ENCODE data around the gene CD200R1. TPM values are rescaled to one million over a fixed set of nuclear protein-coding genes. Genes with fewer than 3 reads are reported as not detected.
"Not testable (repeated sequence)": the region's sequence is repeated elsewhere in the genome, so short reads cannot be mapped to it uniquely, and the experiment has no call there.

Gene CD200R1
- total RNA-seq, 2 experiments from 2014 or later: 1.1 TPM

GRCh38 chr3:112930771-112931170 is 44.1 kb downstream of the CD200R1 start:
- H3K36me3 Mint-ChIP-seq (ENCODE audit: low read depth): peaks cover 12% of the 10 kb centered on the region
- no peaks in the 10 kb centered on the region for H3K27me3 Mint-ChIP-seq (ENCODE audit: low read depth)
- CTCF ChIA-PET: interaction anchor here (0.8 kb wide), 1 partner anchor 196 kb away, joined by 3 read pairs; no protein-coding TSS in a partner anchor
- H3K9me3 Mint-ChIP-seq: peaks cover 7% of the 10 kb centered on the region
- DNase-seq: no peak
- intact Hi-C loops (cut with micrococcal nuclease): no loop called here
- peaks cover 41% of the 10 kb centered on the region for H3K4me1 Mint-ChIP-seq (ENCODE audit: low read depth)
- H3K27ac Mint-ChIP-seq: no peak overlapping the region
- no peak overlapping the region for H3K4me3 Mint-ChIP-seq

- CTCF ChIA-PET: no interaction called here
- Mint-ChIP-seq H3K36me3 (ENCODE audit: low read depth) (peaks cover 4% of the 10 kb centered on the region), H3K27me3 (ENCODE audit: low read depth) (no peaks in the 10 kb centered on the region), H3K4me3 (no peak overlapping the region), H3K27ac (no peak overlapping the region), H3K9me3 (no peaks in the 10 kb centered on the region), H3K4me1 (ENCODE audit: low read depth) (peaks cover 16% of the 10 kb centered on the region)
- no peak for DNase-seq
- intact Hi-C loops (cut with micrococcal nuclease): no loop called here
Observed at GRCh38 chr3:112925969-112926368, 48.9 kb downstream of the CD200R1 start.

- Mint-ChIP-seq H3K27ac (no peak overlapping the region), H3K4me1 (ENCODE audit: low read depth) (peaks cover 16% of the 10 kb centered on the region), H3K36me3 (ENCODE audit: low read depth) (peaks cover 4% of the 10 kb centered on the region), H3K27me3 (ENCODE audit: low read depth) (no peaks in the 10 kb centered on the region), H3K4me3 (no peak overlapping the region), H3K9me3 (no peaks in the 10 kb centered on the region)
- CTCF ChIA-PET: no interaction called here
- no peak for DNase-seq
- intact Hi-C loops (cut with micrococcal nuclease): no loop called here
Observed at GRCh38 chr3:112925560-112925959, 49.3 kb downstream of the CD200R1 start.

- DNase-seq; H3K4me3 Mint-ChIP-seq; H3K27ac Mint-ChIP-seq; intact Hi-C loops (cut with micrococcal nuclease); CTCF ChIA-PET; H3K27me3 Mint-ChIP-seq (ENCODE audit: low read depth); H3K4me1 Mint-ChIP-seq (ENCODE audit: low read depth): not testable (repeated sequence)
- Mint-ChIP-seq H3K36me3 (ENCODE audit: low read depth) (peaks cover 39% of the 10 kb centered on the region), H3K9me3 (peaks cover 34% of the 10 kb centered on the region)
Observed at GRCh38 chr3:112919541-112919940, 55.4 kb downstream of the CD200R1 start.

- Mint-ChIP-seq H3K4me1 (ENCODE audit: low read depth) (peaks cover 10% of the 10 kb centered on the region), H3K27ac (no peak overlapping the region), H3K9me3 (peaks cover 27% of the 10 kb centered on the region), H3K4me3 (no peak overlapping the region), H3K36me3 (ENCODE audit: low read depth) (peaks cover 19% of the 10 kb centered on the region), H3K27me3 (ENCODE audit: low read depth) (no peaks in the 10 kb centered on the region)
- CTCF ChIA-PET: interaction anchor here (0.8 kb wide), 1 partner anchor 64 kb away, joined by 8 read pairs; no protein-coding TSS in a partner anchor
- intact Hi-C loops (cut with micrococcal nuclease): no loop called here
- no peak for DNase-seq
Observed at GRCh38 chr3:112908252-112908651, 66.7 kb downstream of the CD200R1 start.

- intact Hi-C loops (cut with micrococcal nuclease): no loop called here
- Mint-ChIP-seq H3K4me3 (no peak overlapping the region), H3K36me3 (ENCODE audit: low read depth) (peaks cover 3% of the 10 kb centered on the region), H3K27ac (no peak overlapping the region), H3K9me3 (peaks cover 17% of the 10 kb centered on the region), H3K27me3 (ENCODE audit: low read depth) (no peaks in the 10 kb centered on the region), H3K4me1 (ENCODE audit: low read depth) (peaks cover 10% of the 10 kb centered on the region)
- no peak for DNase-seq
- CTCF ChIA-PET: no interaction called here
Observed at GRCh38 chr3:112904786-112905185, 70.1 kb downstream of the CD200R1 start.

- Mint-ChIP-seq H3K27ac (no peak overlapping the region), H3K4me1 (ENCODE audit: low read depth) (no peaks in the 10 kb centered on the region), H3K9me3 (peaks cover 14% of the 10 kb centered on the region), H3K27me3 (ENCODE audit: low read depth) (no peaks in the 10 kb centered on the region), H3K36me3 (ENCODE audit: low read depth) (peaks cover 3% of the 10 kb centered on the region), H3K4me3 (no peak overlapping the region)
- DNase-seq: no peak
- CTCF ChIA-PET: interaction anchor here (0.7 to 1.1 kb wide), 4 partner anchors 10 to 166 kb away, joined by 3 to 4 read pairs (median 3); no protein-coding TSS in a partner anchor
- intact Hi-C loops (cut with micrococcal nuclease): no loop called here
Observed at GRCh38 chr3:112900113-112900512, 74.8 kb downstream of the CD200R1 start.

GRCh38 chr3:112897791-112898190 is 77.1 kb downstream of the CD200R1 start:
- Mint-ChIP-seq H3K27me3 (ENCODE audit: low read depth) (no peaks in the 10 kb centered on the region), H3K36me3 (ENCODE audit: low read depth) (no peaks in the 10 kb centered on the region), H3K4me3 (no peak overlapping the region), H3K9me3 (no peaks in the 10 kb centered on the region), H3K4me1 (ENCODE audit: low read depth) (no peaks in the 10 kb centered on the region), H3K27ac (no peak overlapping the region)
- intact Hi-C loops (cut with micrococcal nuclease): no loop called here
- no peak for DNase-seq
- CTCF ChIA-PET: interaction anchor here (0.7 kb wide), 1 partner anchor 337 kb away, joined by 3 read pairs; no protein-coding TSS in a partner anchor

GRCh38 chr3:112894258-112894657 is 80.6 kb downstream of the CD200R1 start:
- no peak overlapping the region for H3K27ac Mint-ChIP-seq

GRCh38 chr3:112889357-112889756 is 85.5 kb downstream of the CD200R1 start:
- Mint-ChIP-seq H3K4me1 (ENCODE audit: low read depth) (no peaks in the 10 kb centered on the region), H3K4me3 (no peak overlapping the region), H3K9me3 (no peaks in the 10 kb centered on the region), H3K27ac (no peak overlapping the region), H3K36me3 (ENCODE audit: low read depth) (no peaks in the 10 kb centered on the region), H3K27me3 (ENCODE audit: low read depth) (no peaks in the 10 kb centered on the region)
- DNase-seq: no peak
- intact Hi-C loops (cut with micrococcal nuclease): no loop called here
- CTCF ChIA-PET: no interaction called here

More at GRCh38 chr3:112894258-112894657, 80.6 kb downstream of the CD200R1 start:
- Mint-ChIP-seq H3K36me3 (ENCODE audit: low read depth) (no peaks in the 10 kb centered on the region), H3K9me3 (no peaks in the 10 kb centered on the region), H3K4me1 (ENCODE audit: low read depth) (no peaks in the 10 kb centered on the region), H3K27me3 (ENCODE audit: low read depth) (no peaks in the 10 kb centered on the region), H3K4me3 (no peak overlapping the region)
- intact Hi-C loops (cut with micrococcal nuclease): no loop called here
- CTCF ChIA-PET: no interaction called here
- no peak for DNase-seq

- Mint-ChIP-seq H3K4me3 (no peak overlapping the region), H3K9me3 (no peaks in the 10 kb centered on the region), H3K36me3 (ENCODE audit: low read depth) (no peaks in the 10 kb centered on the region), H3K27ac (no peak overlapping the region), H3K27me3 (ENCODE audit: low read depth) (no peaks in the 10 kb centered on the region), H3K4me1 (ENCODE audit: low read depth) (no peaks in the 10 kb centered on the region)
- DNase-seq: no peak
- CTCF ChIA-PET: interaction anchor here (0.7 kb wide), 1 partner anchor 154 kb away, joined by 3 read pairs; no protein-coding TSS in a partner anchor
- intact Hi-C loops (cut with micrococcal nuclease): no loop called here
Observed at GRCh38 chr3:112888381-112889085, 86.4 kb downstream of the CD200R1 start.

- no peak for DNase-seq
- no peak overlapping the region for H3K4me3 Mint-ChIP-seq
- no peaks in the 10 kb centered on the region for H3K4me1 Mint-ChIP-seq (ENCODE audit: low read depth)
- CTCF ChIA-PET: interaction anchor here (1.0 kb wide), 1 partner anchor 71 kb away, joined by 3 read pairs; no protein-coding TSS in a partner anchor
- H3K27ac Mint-ChIP-seq: no peak overlapping the region
- no peaks in the 10 kb centered on the region for H3K9me3 Mint-ChIP-seq
- no peaks in the 10 kb centered on the region for H3K27me3 Mint-ChIP-seq (ENCODE audit: low read depth)
- no peaks in the 10 kb centered on the region for H3K36me3 Mint-ChIP-seq (ENCODE audit: low read depth)
- intact Hi-C loops (cut with micrococcal nuclease): no loop called here
Observed at GRCh38 chr3:112884678-112885290, 90.1 kb downstream of the CD200R1 start.

- intact Hi-C loops (cut with micrococcal nuclease): no loop called here
- H3K27ac Mint-ChIP-seq: no peak overlapping the region
- H3K27me3 Mint-ChIP-seq (ENCODE audit: low read depth): no peaks in the 10 kb centered on the region
- no peaks in the 10 kb centered on the region for H3K4me1 Mint-ChIP-seq (ENCODE audit: low read depth)
- CTCF ChIA-PET: interaction anchor here (0.7 kb wide), 1 partner anchor 379 kb away, joined by 3 read pairs; no protein-coding TSS in a partner anchor
- no peaks in the 10 kb centered on the region for H3K9me3 Mint-ChIP-seq
- no peak for DNase-seq
- H3K4me3 Mint-ChIP-seq: no peak overlapping the region
- H3K36me3 Mint-ChIP-seq (ENCODE audit: low read depth): no peaks in the 10 kb centered on the region
Observed at GRCh38 chr3:112881891-112882290, 93.0 kb downstream of the CD200R1 start.
